ENCODE measurements around the gene PROCR.

PROCR gene

GRCh38 chr20:35206802-35207201 is 34.9 kb downstream of the PROCR start:
- no peak overlapping the region for H3K9ac ChIP-seq
- H3K4me1 ChIP-seq = no peaks in the 10 kb centered on the region
- no peaks in the 10 kb centered on the region; a peak in 2 of 22 replicates for H3K9me3 ChIP-seq (replicated peaks in 1 of 11)
- no peaks in the 10 kb centered on the region for H3K27me3 ChIP-seq
- no peak overlapping the region for H3K27ac ChIP-seq
- H4K20me1 ChIP-seq = no peaks in the 10 kb centered on the region
- no peaks in the 10 kb centered on the region; a peak in 2 of 22 replicates for H3K36me3 ChIP-seq
- no peak overlapping the region for H3K4me2 ChIP-seq
- no peak for TF ChIP-seq Cebpa-rat (IDR thresholded peaks at IDR 0.05)
- H3K4me3 ChIP-seq = no peak overlapping the region

- no peaks in the 10 kb centered on the region for H3K4me1 ChIP-seq
- no peak overlapping the region for H3K27ac ChIP-seq
- no peaks in the 10 kb centered on the region; a peak in 2 of 22 replicates for H3K36me3 ChIP-seq
- H3K9me3 ChIP-seq (replicated peaks in 1 of 11) = no peaks in the 10 kb centered on the region; a peak in 2 of 22 replicates
- H3K27me3 ChIP-seq = no peaks in the 10 kb centered on the region
- H3K4me2 ChIP-seq = no peak overlapping the region
- no peak overlapping the region for H3K9ac ChIP-seq
- no peak overlapping the region for H3K4me3 ChIP-seq
- TF ChIP-seq Cebpa-rat (IDR thresholded peaks at IDR 0.05) = no peak
- H4K20me1 ChIP-seq = no peaks in the 10 kb centered on the region
Observed at GRCh38 chr20:35207950-35208611, 36.2 kb downstream of the PROCR start.

- Histone ChIP-seq H4K20me1 (no peaks in the 10 kb centered on the region), H3K9ac (no peak overlapping the region), H3K4me3 (no peak overlapping the region), H3K27ac (no peak overlapping the region), H3K9me3 (replicated peaks in 1 of 11) (no peaks in the 10 kb centered on the region), H3K36me3 (peaks cover 0 to 6% (median 0%) of the 10 kb centered on the region in 11 experiments; a peak in 5 of 22 replicates), H3K27me3 (no peaks in the 10 kb centered on the region), H3K4me1 (no peaks in the 10 kb centered on the region), H3K4me2 (no peak overlapping the region)
- TF ChIP-seq Cebpa-rat (IDR thresholded peaks at IDR 0.05) = no peak
Observed at GRCh38 chr20:35215066-35215956, 43.4 kb downstream of the PROCR start.

- Histone ChIP-seq H3K9ac (no peak overlapping the region), H3K4me1 (no peaks in the 10 kb centered on the region), H3K36me3 (peaks cover 0 to 6% (median 0%) of the 10 kb centered on the region in 11 experiments; a peak in 5 of 22 replicates), H3K4me3 (no peak overlapping the region), H3K27ac (no peak overlapping the region), H3K27me3 (no peaks in the 10 kb centered on the region), H3K9me3 (replicated peaks in 1 of 11) (no peaks in the 10 kb centered on the region), H3K4me2 (no peak overlapping the region), H4K20me1 (no peaks in the 10 kb centered on the region)
- TF ChIP-seq Cebpa-rat (IDR thresholded peaks at IDR 0.05) = no peak
Observed at GRCh38 chr20:35216541-35216940, 44.7 kb downstream of the PROCR start.

GRCh38 chr20:35223941-35224340 is 52.1 kb downstream of the PROCR start:
- no peak overlapping the region for H3K27ac ChIP-seq
- H3K4me2 ChIP-seq = no peak overlapping the region
- peaks cover 0 to 10% (median 0%) of the 10 kb centered on the region in 11 experiments; a peak in 2 of 22 replicates for H3K36me3 ChIP-seq
- no peak overlapping the region for H3K4me3 ChIP-seq
- peaks cover 6 to 47% (median 23%) of the 10 kb centered on the region in 11 experiments; a peak in 16 of 22 replicates for H4K20me1 ChIP-seq
- peaks cover 0 to 13% (median 6%) of the 10 kb centered on the region in 11 experiments; a peak in 12 of 22 replicates for H3K9me3 ChIP-seq (replicated peaks in 1 of 11)
- TF ChIP-seq Cebpa-rat (IDR thresholded peaks at IDR 0.05) = no peak
- H3K9ac ChIP-seq = no peak overlapping the region
- H3K4me1 ChIP-seq = 0 out of 20 replicates have a peak, but pooled peaks cover 0 to 5% (median 0%) of the 10 kb centered on the region in 10 experiments
- H3K27me3 ChIP-seq = peaks cover 52 to 57% (median 55%) of the 10 kb centered on the region in 11 experiments

- Histone ChIP-seq H3K27ac (no peak overlapping the region), H3K27me3 (peaks cover 57 to 63% (median 61%) of the 10 kb centered on the region in 11 experiments), H3K4me3 (no peak overlapping the region), H3K36me3 (peaks cover 0 to 10% (median 0%) of the 10 kb centered on the region in 11 experiments; a peak in 2 of 22 replicates), H3K4me1 (0 out of 20 replicates have a peak, but pooled peaks cover 0 to 5% (median 0%) of the 10 kb centered on the region in 10 experiments), H3K4me2 (no peak overlapping the region), H4K20me1 (peaks cover 6 to 50% (median 23%) of the 10 kb centered on the region in 11 experiments; a peak in 16 of 22 replicates), H3K9me3 (replicated peaks in 1 of 11) (peaks cover 0 to 13% (median 6%) of the 10 kb centered on the region in 11 experiments; a peak in 12 of 22 replicates), H3K9ac (no peak overlapping the region)
- TF ChIP-seq Cebpa-rat (IDR thresholded peaks at IDR 0.05) = no peak
Observed at GRCh38 chr20:35224536-35224935, 52.7 kb downstream of the PROCR start.

- peaks cover 6 to 51% (median 23%) of the 10 kb centered on the region in 11 experiments; a peak in 16 of 22 replicates for H4K20me1 ChIP-seq
- no peak for TF ChIP-seq Cebpa-rat (IDR thresholded peaks at IDR 0.05)
- H3K27ac ChIP-seq = no peak overlapping the region
- H3K36me3 ChIP-seq = peaks cover 0 to 13% (median 0%) of the 10 kb centered on the region in 11 experiments; a peak in 2 of 22 replicates
- H3K9ac ChIP-seq = no peak overlapping the region
- H3K27me3 ChIP-seq = peaks cover 57 to 70% (median 65%) of the 10 kb centered on the region in 11 experiments
- H3K4me3 ChIP-seq = peak overlapping the region in 2 of 10 experiments; percentile 40 to 46; a peak in 1 of 20 replicates
- 0 out of 20 replicates have a peak, but pooled peaks cover 0 to 5% (median 0%) of the 10 kb centered on the region in 10 experiments for H3K4me1 ChIP-seq
- peaks cover 0 to 13% (median 6%) of the 10 kb centered on the region in 11 experiments; a peak in 12 of 22 replicates for H3K9me3 ChIP-seq (replicated peaks in 1 of 11)
- 0 out of 22 replicates have a peak overlapping the region, but pooled peaks of 1 of the 11 experiments have one; percentile 68 for H3K4me2 ChIP-seq
Observed at GRCh38 chr20:35225319-35226125, 53.6 kb downstream of the PROCR start.

Measured in BLaER1 treated with 17β-estradiol and CSF1 and Interleukin-3, amounts not matched to agents 10 nM and 100 nM (cell line).